H1 (cell line): ENCODE data around the gene REM1. TPM values are rescaled to one million over a fixed set of nuclear protein-coding genes. Genes with fewer than 3 reads are reported as not detected.

Source experiments
- BACH1 ChIP-seq: IDR thresholded peaks from 2 replicates; pipeline ENCODE4 v1.6.1; 2012; ENCODE audit warnings: low read length, improper control_type of control experiment
- BCL11A ChIP-seq, 2 experiments: IDR thresholded peaks; one replicate each; pipeline ENCODE4 v1.6.1; 2011; ENCODE audit warnings: low read depth in 2 of 2, low read length in 2 of 2, mild to moderate bottlenecking in 2 of 2
- CBX5 ChIP-seq: fragments of 300-800, 300-1000 bp; sonication (generic); IDR thresholded peaks from 2 replicates; pipeline ENCODE4 v1.7.1; 2016; ENCODE audit warnings: antibody characterized with exemption, low read length, low read depth
- CHD2 ChIP-seq: IDR thresholded peaks from 2 replicates; pipeline ENCODE4 v1.6.1; 2012; ENCODE audit warnings: low read length, improper control_type of control experiment
- NRF1 ChIP-seq: IDR thresholded peaks from 2 replicates; pipeline ENCODE4 v1.6.1; 2011; ENCODE audit warnings: mild to moderate bottlenecking, low read depth, low read length, improper control_type of control experiment
- POU5F1 ChIP-seq: IDR thresholded peaks from 2 replicates; pipeline ENCODE4 v1.6.1; 2011; ENCODE audit warnings: low read depth, mild to moderate bottlenecking, low read length, moderate library complexity
- RAD21 ChIP-seq, 2 experiments: IDR thresholded peaks in 1 of 2; conservative IDR thresholded peaks in 1 of 2; 2 replicates each; pipeline ENCODE4 v1.6.1; 2011; ENCODE audit warnings: low read depth in 2 of 2, low read length in 2 of 2, improper control_type of control experiment in 1 of 2, inconsistent platforms in 1 of 2, mild to moderate bottlenecking in 1 of 2, moderate library complexity in 1 of 2
- RBBP5 ChIP-seq: IDR thresholded peaks from 2 replicates; pipeline ENCODE4 v1.7.1; 2012; ENCODE audit warnings: low read depth, mild to moderate bottlenecking, inconsistent platforms, low read length, moderate library complexity, borderline replicate concordance
- RNF2 ChIP-seq: fragments of 200-900, 300-1000 bp; sonication (generic); IDR thresholded peaks from 2 replicates; pipeline ENCODE4 v1.7.1; 2016; ENCODE audit warnings: borderline replicate concordance, low read depth, mild to moderate bottlenecking, antibody characterized with exemption, low read length; ENCODE audit not compliant: poor library complexity, severe bottlenecking; ENCODE audit errors: missing control alignments
- RXRA ChIP-seq: IDR thresholded peaks from 2 replicates; pipeline ENCODE4 v1.6.1; 2011; ENCODE audit warnings: low read depth, mild to moderate bottlenecking, low read length, moderate library complexity; ENCODE audit not compliant: insufficient read depth
- SAP30 ChIP-seq: fragments of 300-600 bp; sonication (generic); IDR thresholded peaks from 2 replicates; pipeline ENCODE4 v1.7.1; 2012; ENCODE audit warnings: low read length, moderate library complexity, mild to moderate bottlenecking, inconsistent platforms; ENCODE audit not compliant: insufficient read depth, insufficient replicate concordance
- SIX5 ChIP-seq: IDR thresholded peaks from 2 replicates; pipeline ENCODE4 v1.6.1; 2011; ENCODE audit warnings: mild to moderate bottlenecking, low read depth, low read length
- SUZ12 ChIP-seq: fragments of 200-600 bp; sonication (generic); IDR thresholded peaks from 2 replicates; pipeline ENCODE4 v1.6.1; 2012; ENCODE audit warnings: mild to moderate bottlenecking, inconsistent platforms, low read length, moderate library complexity, mixed read lengths
- TAF7 ChIP-seq: optimal IDR thresholded peaks from 2 replicates; pipeline ENCODE3; 2011; ENCODE audit warnings: low read depth, mild to moderate bottlenecking, inconsistent platforms, low read length, moderate library complexity, borderline replicate concordance
- ZNF274 ChIP-seq: IDR thresholded peaks from 2 replicates; pipeline ENCODE4 v1.7.0; 2012; ENCODE audit warnings: low read length, borderline replicate concordance; ENCODE audit errors: extremely low read depth
- polyA plus RNA-seq, 7 experiments: library from polyadenylated mRNA; depleted of rRNA in 3 of 7; stranded (reverse) in 5 of 7; unstranded in 2 of 7; fragments of >200 nt in 5 of 7; fragments of 200-250 nt in 2 of 7; gene quantifications; 1 replicate in 5 of 7; 2 replicates in 1 of 7; 4 replicates in 1 of 7; pipeline versions ENCODE4 v1.2.1 to v1.2.3, GENCODE V29; 2011 to 2013; ENCODE audit warnings: missing spikeins in 2 of 7, mixed read lengths in 2 of 7
- total RNA-seq: library from RNA; stranded (reverse); fragmentation: NEBNext Ultra II Directional; extraction: Animal tissue kit (Norgen Biotek cat#: 25700); gene quantifications from 2 replicates; pipeline ENCODE4 v1.2.1, GENCODE V29; 2021

The REM1 gene
- total and polyA plus RNA-seq, 2 of the 8 experiments (the other 6 are each of a cell fraction or from before 2014, with no cell fraction given) = 0.05 TPM; not detected in 1

GRCh38 chr20:31517373-31517772 is 42.3 kb downstream of the REM1 start (continued):
- no peak for TF ChIP-seq TAF7
- TF ChIP-seq RNF2 = no peak
- no peak for TF ChIP-seq BACH1
- TF ChIP-seq SAP30 = no peak
- peak in 1 of 2 experiments; percentile 47; a peak in 3 of 4 replicates for TF ChIP-seq RAD21 (IDR thresholded peaks at IDR 0.05 in 1 of 2, conservative IDR thresholded peaks at IDR 0.05 in 1 of 2; ENCODE audit: low read depth in 2 of 2, low read length in 2 of 2)
- no peak for TF ChIP-seq NRF1
- TF ChIP-seq RXRA = no peak
- TF ChIP-seq CHD2 = no peak
- no peak for TF ChIP-seq SIX5
- no peak for TF ChIP-seq RBBP5
- TF ChIP-seq SUZ12 = no peak
- TF ChIP-seq BCL11A (IDR thresholded peaks at IDR 0.05; ENCODE audit: low read depth in 2 of 2, low read length in 2 of 2) = no peak
- TF ChIP-seq CBX5 = no peak
- TF ChIP-seq ZNF274 = no peak
- TF ChIP-seq POU5F1 = no peak
